Measurements from ENCODE around the gene RNU6-9.

DNA sequence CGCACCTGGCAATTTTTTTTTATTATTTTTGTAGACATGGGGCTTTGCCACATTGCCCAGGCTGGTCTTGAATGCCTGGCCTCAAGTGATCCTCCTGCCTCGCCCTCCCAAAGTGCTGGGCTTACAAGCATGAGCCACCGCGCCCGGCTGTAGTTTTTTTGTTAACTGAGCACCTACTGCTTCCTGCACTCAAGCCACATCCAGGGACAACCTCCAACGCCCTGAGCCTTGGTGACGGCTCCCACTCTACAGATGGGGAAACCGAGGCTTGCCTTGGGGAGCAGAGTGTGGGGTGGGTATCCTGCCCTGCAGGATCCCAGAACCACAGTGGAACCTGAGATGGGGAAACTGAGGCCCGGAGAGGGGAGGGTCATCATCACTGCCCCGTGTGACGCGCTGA is 38.1 kb upstream of the RNU6-9 start:
- TF ChIP-seq, protein P1, sequence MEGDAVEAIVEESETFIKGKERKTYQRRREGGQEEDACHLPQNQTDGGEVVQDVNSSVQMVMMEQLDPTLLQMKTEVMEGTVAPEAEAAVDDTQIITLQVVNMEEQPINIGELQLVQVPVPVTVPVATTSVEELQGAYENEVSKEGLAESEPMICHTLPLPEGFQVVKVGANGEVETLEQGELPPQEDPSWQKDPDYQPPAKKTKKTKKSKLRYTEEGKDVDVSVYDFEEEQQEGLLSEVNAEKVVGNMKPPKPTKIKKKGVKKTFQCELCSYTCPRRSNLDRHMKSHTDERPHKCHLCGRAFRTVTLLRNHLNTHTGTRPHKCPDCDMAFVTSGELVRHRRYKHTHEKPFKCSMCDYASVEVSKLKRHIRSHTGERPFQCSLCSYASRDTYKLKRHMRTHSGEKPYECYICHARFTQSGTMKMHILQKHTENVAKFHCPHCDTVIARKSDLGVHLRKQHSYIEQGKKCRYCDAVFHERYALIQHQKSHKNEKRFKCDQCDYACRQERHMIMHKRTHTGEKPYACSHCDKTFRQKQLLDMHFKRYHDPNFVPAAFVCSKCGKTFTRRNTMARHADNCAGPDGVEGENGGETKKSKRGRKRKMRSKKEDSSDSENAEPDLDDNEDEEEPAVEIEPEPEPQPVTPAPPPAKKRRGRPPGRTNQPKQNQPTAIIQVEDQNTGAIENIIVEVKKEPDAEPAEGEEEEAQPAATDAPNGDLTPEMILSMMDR (IDR thresholded peaks at IDR 0.05; ENCODE audit: low read depth, low read length, poor library complexity, severe bottlenecking): no peak
- TF ChIP-seq EZH2phosphoT487 (IDR thresholded peaks at IDR 0.05; ENCODE audit: borderline replicate concordance, low read length): no peak

Data from DOHH2 (cell line).